Right lobe of liver (tissue), 6 donors: ENCODE measurements around the gene SLC32A1. TPM values are rescaled to one million over a fixed set of nuclear protein-coding genes. Genes with fewer than 3 reads are reported as not detected.
A peak's percentile ranks its signal among the peaks of the same experiment; 100 is the strongest.

Source experiments
- ATAC-seq, 4 donors: fragments of 200-7000 bp; cut with Tn5 transposase; one replicate each; pipeline ENCODE4 v1.9.1; 2020; ENCODE audit warnings: mild to moderate bottlenecking in 4 of 4, moderate library complexity in 4 of 4
- DNase-seq, 3 donors: peaks; one replicate each; pipeline ENCODE4 v3.0.0-alpha.2; 2020
- H3K27ac ChIP-seq, 3 donors: fragments of 200-600 bp; one replicate each; pipeline ENCODE4 v1.8.0; 2022
- H3K27me3 ChIP-seq, 2 donors: fragments of 200-600 bp; one replicate each; pipeline ENCODE4 v1.8.0; 2022
- H3K36me3 ChIP-seq, 4 donors: fragments of 200-600 bp; sonication (generic) in 1 of 4; one replicate each; pipeline versions ENCODE4 v1.5.1 to v1.8.0; 2017 to 2022; ENCODE audit warnings: control low read depth in 1 of 4
- H3K4me1 ChIP-seq, 4 donors: fragments of 200-600 bp; sonication (generic) in 1 of 4; one replicate each; pipeline versions ENCODE4 v1.5.1 to v1.8.0; 2017 to 2022; ENCODE audit warnings: control low read depth in 1 of 4
- H3K4me3 ChIP-seq, 3 donors: fragments of 200-600 bp; one replicate each; pipeline ENCODE4 v1.8.0; 2022
- H3K9me3 ChIP-seq, 4 donors: fragments of 200-600 bp; sonication (generic) in 1 of 4; one replicate each; pipeline versions ENCODE4 v1.5.1 to v1.8.0; 2017 to 2022; ENCODE audit warnings: control low read depth in 1 of 4
- CTCF ChIP-seq, 4 donors: fragments of 200-600 bp in 3 of 4; fragments of 450-650 bp in 1 of 4; IDR thresholded peaks; one replicate each; pipeline versions ENCODE4 v1.5.1 to v1.8.0; 2016 to 2022; ENCODE audit warnings: antibody characterized with exemption in 4 of 4, mild to moderate bottlenecking in 2 of 4
- POLR2A ChIP-seq: fragments of 450-650 bp; IDR thresholded peaks from one replicate; pipeline ENCODE4 v1.6.1; 2017; ENCODE audit warnings: antibody characterized with exemption, mild to moderate bottlenecking
- WGBS: methylation state at CpG from one replicate; pipeline ENCODE4 v1.1.6; 2018; ENCODE audit warnings: low coverage, low lambda C conversion rate; ENCODE audit not compliant: insufficient coverage; ENCODE audit errors: missing lambda C conversion rate; 5-methylcytosine and 5-hydroxymethylcytosine counted together
- intact Hi-C, 2 donors: fragments of 100-400 bp; cut with DNase I; formaldehyde crosslinking; loops; one replicate each; pipeline versions ENCODE4 v1.11.2 to v1.14.1; 2022
- total RNA-seq, 6 experiments: library from RNA; depleted of rRNA in 2 of 6; stranded (reverse); fragments of >200 nt in 2 of 6; fragmentation: NEBNext Ultra II Directional in 3 of 6; extraction: Animal tissue kit (Norgen Biotek cat#: 25700) in 3 of 6; gene quantifications; one replicate each; pipeline versions ENCODE4 v1.1.0 to v1.2.4, GENCODE V29; 2016 to 2023
- donor health status: DM: no; HTN: yes; CAD: no.
- donor health status: DM: no; HTN: no; CAD: no.
- donor health status: DM: no; HTN: no; CAD: no.
- donor health status: DM: no; HTN: yes; CAD: no.
- donor health status: DM: no; HTN: yes; CAD: no.

SLC32A1 gene
- total RNA-seq, 6 experiments from 2014 or later = not detected

GRCh38 chr20:38730167-38730988 lies 6.1 kb downstream of the SLC32A1 start:
- Histone ChIP-seq H3K9me3 (no peaks in the 10 kb centered on the region), H3K4me1 (peaks cover 0 to 10% (median 0%) of the 10 kb centered on the region in 4 donors), H3K27me3 (peaks cover 4 to 57% of the 10 kb centered on the region in 2 donors), H3K4me3 (no peak overlapping the region), H3K27ac (no peak overlapping the region), H3K36me3 (no peaks in the 10 kb centered on the region)
- ATAC-seq = no peak
- under 1% methylated on average over 15 of the region's 41 CpGs for WGBS
- intact Hi-C loops = loop anchor here in 1 of 2 donors (10.0 kb wide), 1 partner anchor 86 kb away; no protein-coding TSS in a partner anchor
- DNase-seq = no peak
- no peak for TF ChIP-seq POLR2A
- TF ChIP-seq CTCF (IDR thresholded peaks at IDR 0.05) = no peak

GRCh38 chr20:38730989-38731737 lies 6.9 kb downstream of the SLC32A1 start:
- 3% methylated on average over 22 of the region's 40 CpGs for WGBS
- intact Hi-C loops = loop anchor here in 1 of 2 donors (10.0 kb wide), 1 partner anchor 86 kb away; no protein-coding TSS in a partner anchor
- peaks cover 0 to 10% (median 0%) of the 10 kb centered on the region in 4 donors for H3K4me1 ChIP-seq
- H3K27ac ChIP-seq = no peak overlapping the region
- DNase-seq (peak; percentile 65 to 78 (median 76)), ATAC-seq (peak; percentile 76 to 92 (median 88))
- H3K36me3 ChIP-seq = no peaks in the 10 kb centered on the region
- H3K27me3 ChIP-seq = peaks cover 4 to 51% of the 10 kb centered on the region in 2 donors
- H3K9me3 ChIP-seq = no peaks in the 10 kb centered on the region
- H3K4me3 ChIP-seq = peak overlapping the region in 2 of 3 donors; percentile 0 to 6
- peak; percentile 75 to 98 (median 96) for TF ChIP-seq CTCF (IDR thresholded peaks at IDR 0.05)
- TF ChIP-seq POLR2A = no peak

GRCh38 chr20:38731738-38732113 lies 7.4 kb downstream of the SLC32A1 start:
- peaks cover 4 to 45% of the 10 kb centered on the region in 2 donors for H3K27me3 ChIP-seq
- WGBS = 55% methylated on average over 1 of the region's 1 CpG
- H3K9me3 ChIP-seq = no peaks in the 10 kb centered on the region
- peaks cover 0 to 10% (median 0%) of the 10 kb centered on the region in 4 donors for H3K4me1 ChIP-seq
- H3K4me3 ChIP-seq = no peak overlapping the region
- no peak overlapping the region for H3K27ac ChIP-seq
- no peaks in the 10 kb centered on the region for H3K36me3 ChIP-seq
- DNase-seq = no peak
- TF ChIP-seq POLR2A (no peak), CTCF (IDR thresholded peaks at IDR 0.05) (no peak)
- intact Hi-C loops = loop anchor here in 1 of 2 donors (10.0 kb wide), 1 partner anchor 87 kb away; no protein-coding TSS in a partner anchor
- no peak for ATAC-seq

GRCh38 chr20:38732981-38733380 lies 8.7 kb downstream of the SLC32A1 start:
- Histone ChIP-seq H3K36me3 (no peaks in the 10 kb centered on the region), H3K4me3 (no peak overlapping the region), H3K27me3 (peaks cover 4 to 37% of the 10 kb centered on the region in 2 donors), H3K4me1 (peaks cover 0 to 10% (median 0%) of the 10 kb centered on the region in 4 donors), H3K27ac (no peak overlapping the region), H3K9me3 (no peaks in the 10 kb centered on the region)
- TF ChIP-seq CTCF (IDR thresholded peaks at IDR 0.05) (no peak), POLR2A (no peak)
- ATAC-seq = no peak
- intact Hi-C loops = loop anchor here in 1 of 2 donors (10.0 kb wide), 1 partner anchor 88 kb away; no protein-coding TSS in a partner anchor
- DNase-seq = no peak
- WGBS = 54% methylated on average over 2 of the region's 4 CpGs
